ENCODE results near the gene CLSTN2. TPM values are rescaled to one million over a fixed set of nuclear protein-coding genes. Genes with fewer than 3 reads are reported as not detected.

Gene CLSTN2
- total and polyA plus RNA-seq, 4 donors = 0.13 to 20.6 (median 9.1) TPM

GRCh38 chr3:140249188-140249587 is 314.2 kb downstream of the CLSTN2 start:
- Histone ChIP-seq H3K27ac (ENCODE audit: low read depth in 1 of 2, low read length in 2 of 2) (no peak overlapping the region), H3K9me3 (ENCODE audit: control insufficient read depth, low read length) (no peaks in the 10 kb centered on the region), H3K4me1 (ENCODE audit: control insufficient read depth in 1 of 2, insufficient read depth in 2 of 2, low read length in 2 of 2) (peaks cover 2 to 3% of the 10 kb centered on the region in 2 donors), H3K36me3 (ENCODE audit: control insufficient read depth in 1 of 2, insufficient read depth in 2 of 2, low read length in 1 of 2) (no peaks in the 10 kb centered on the region), H3K27me3 (ENCODE audit: control insufficient read depth in 1 of 2, insufficient read depth in 2 of 2, low read length in 1 of 2) (no peaks in the 10 kb centered on the region), H3K4me3 (ENCODE audit: low read length in 2 of 2) (no peak overlapping the region)
- no peak for ATAC-seq (ENCODE audit: low FRiP score)
- intact Hi-C loops (cut with DNase I) = loop anchor here in 1 of 2 donors (10.0 kb wide), 1 partner anchor 176 kb away; no protein-coding TSS in a partner anchor
- WGBS, 2 donors = 96 to 97% methylated on average over 3 of the region's 3 CpGs
- DNase-seq = no peak

GRCh38 chr3:140250010-140250855 is 315.2 kb downstream of the CLSTN2 start:
- Histone ChIP-seq H3K4me1 (ENCODE audit: control insufficient read depth in 1 of 2, insufficient read depth in 2 of 2, low read length in 2 of 2) (no peaks in the 10 kb centered on the region), H3K27ac (ENCODE audit: low read depth in 1 of 2, low read length in 2 of 2) (no peak overlapping the region), H3K4me3 (ENCODE audit: low read length in 2 of 2) (no peak overlapping the region), H3K9me3 (ENCODE audit: control insufficient read depth, low read length) (no peaks in the 10 kb centered on the region), H3K36me3 (ENCODE audit: control insufficient read depth in 1 of 2, insufficient read depth in 2 of 2, low read length in 1 of 2) (no peaks in the 10 kb centered on the region), H3K27me3 (ENCODE audit: control insufficient read depth in 1 of 2, insufficient read depth in 2 of 2, low read length in 1 of 2) (no peaks in the 10 kb centered on the region)
- 83 to 92% methylated on average over 7 of the region's 7 CpGs for WGBS, 2 donors
- intact Hi-C loops (cut with DNase I) = no loop called here
- DNase-seq (no peak), ATAC-seq (ENCODE audit: low FRiP score) (peak; percentile 76)

- peak; percentile 61 for ATAC-seq (ENCODE audit: low FRiP score)
- no peak for DNase-seq
Measured at GRCh38 chr3:140250945-140251344, 316.0 kb downstream of the CLSTN2 start.

GRCh38 chr3:140251678-140252077 is 316.7 kb downstream of the CLSTN2 start:
- 70 to 72% methylated on average over 2 of the region's 2 CpGs for WGBS, 2 donors
- H3K4me3 ChIP-seq (ENCODE audit: low read length in 2 of 2) = no peak overlapping the region
- ATAC-seq (ENCODE audit: low FRiP score) (no peak), DNase-seq (no peak)
- no peaks in the 10 kb centered on the region for H3K4me1 ChIP-seq (ENCODE audit: control insufficient read depth in 1 of 2, insufficient read depth in 2 of 2, low read length in 2 of 2)
- intact Hi-C loops (cut with DNase I) = no loop called here
- H3K9me3 ChIP-seq (ENCODE audit: control insufficient read depth, low read length) = no peaks in the 10 kb centered on the region
- no peaks in the 10 kb centered on the region for H3K27me3 ChIP-seq (ENCODE audit: control insufficient read depth in 1 of 2, insufficient read depth in 2 of 2, low read length in 1 of 2)
- H3K27ac ChIP-seq (ENCODE audit: low read depth in 1 of 2, low read length in 2 of 2) = no peak overlapping the region
- no peaks in the 10 kb centered on the region for H3K36me3 ChIP-seq (ENCODE audit: control insufficient read depth in 1 of 2, insufficient read depth in 2 of 2, low read length in 1 of 2)

More at GRCh38 chr3:140250945-140251344, 316.0 kb downstream of the CLSTN2 start:
- Histone ChIP-seq H3K36me3 (ENCODE audit: control insufficient read depth in 1 of 2, insufficient read depth in 2 of 2, low read length in 1 of 2) (no peaks in the 10 kb centered on the region), H3K9me3 (ENCODE audit: control insufficient read depth, low read length) (no peaks in the 10 kb centered on the region), H3K4me1 (ENCODE audit: control insufficient read depth in 1 of 2, insufficient read depth in 2 of 2, low read length in 2 of 2) (no peaks in the 10 kb centered on the region), H3K27me3 (ENCODE audit: control insufficient read depth in 1 of 2, insufficient read depth in 2 of 2, low read length in 1 of 2) (no peaks in the 10 kb centered on the region), H3K27ac (ENCODE audit: low read depth in 1 of 2, low read length in 2 of 2) (no peak overlapping the region), H3K4me3 (ENCODE audit: low read length in 2 of 2) (no peak overlapping the region)
- intact Hi-C loops (cut with DNase I) = no loop called here
- WGBS, 2 donors = 50 to 57% methylated on average over 4 of the region's 4 CpGs

GRCh38 chr3:140252812-140253656 is 318.0 kb downstream of the CLSTN2 start:
- no peaks in the 10 kb centered on the region for H3K4me1 ChIP-seq (ENCODE audit: control insufficient read depth in 1 of 2, insufficient read depth in 2 of 2, low read length in 2 of 2)
- ATAC-seq (ENCODE audit: low FRiP score) (no peak), DNase-seq (no peak)
- intact Hi-C loops (cut with DNase I) = no loop called here
- H3K36me3 ChIP-seq (ENCODE audit: control insufficient read depth in 1 of 2, insufficient read depth in 2 of 2, low read length in 1 of 2) = no peaks in the 10 kb centered on the region
- no peaks in the 10 kb centered on the region for H3K27me3 ChIP-seq (ENCODE audit: control insufficient read depth in 1 of 2, insufficient read depth in 2 of 2, low read length in 1 of 2)
- no peak overlapping the region for H3K27ac ChIP-seq (ENCODE audit: low read depth in 1 of 2, low read length in 2 of 2)
- 88 to 93% methylated on average over 9 of the region's 9 CpGs for WGBS, 2 donors
- H3K9me3 ChIP-seq (ENCODE audit: control insufficient read depth, low read length) = no peaks in the 10 kb centered on the region
- H3K4me3 ChIP-seq (ENCODE audit: low read length in 2 of 2) = no peak overlapping the region

- ATAC-seq (ENCODE audit: low FRiP score) (no peak), DNase-seq (no peak)
- Histone ChIP-seq H3K27me3 (ENCODE audit: control insufficient read depth in 1 of 2, insufficient read depth in 2 of 2, low read length in 1 of 2) (no peaks in the 10 kb centered on the region), H3K36me3 (ENCODE audit: control insufficient read depth in 1 of 2, insufficient read depth in 2 of 2, low read length in 1 of 2) (no peaks in the 10 kb centered on the region), H3K4me1 (ENCODE audit: control insufficient read depth in 1 of 2, insufficient read depth in 2 of 2, low read length in 2 of 2) (no peaks in the 10 kb centered on the region), H3K4me3 (ENCODE audit: low read length in 2 of 2) (no peak overlapping the region), H3K9me3 (ENCODE audit: control insufficient read depth, low read length) (no peaks in the 10 kb centered on the region), H3K27ac (ENCODE audit: low read depth in 1 of 2, low read length in 2 of 2) (no peak overlapping the region)
- intact Hi-C loops (cut with DNase I) = no loop called here
- WGBS, 2 donors = 60 to 73% methylated on average over 4 of the region's 4 CpGs
Measured at GRCh38 chr3:140258222-140258724, 323.3 kb downstream of the CLSTN2 start.

GRCh38 chr3:140265302-140265701 is 330.3 kb downstream of the CLSTN2 start:
- H3K4me3 ChIP-seq (ENCODE audit: low read length in 2 of 2) = no peak overlapping the region
- H3K4me1 ChIP-seq (ENCODE audit: control insufficient read depth in 1 of 2, insufficient read depth in 2 of 2, low read length in 2 of 2) = no peaks in the 10 kb centered on the region
- DNase-seq = no peak
- H3K27me3 ChIP-seq (ENCODE audit: control insufficient read depth in 1 of 2, insufficient read depth in 2 of 2, low read length in 1 of 2) = no peaks in the 10 kb centered on the region
- no peaks in the 10 kb centered on the region for H3K9me3 ChIP-seq (ENCODE audit: control insufficient read depth, low read length)
- no peak for ATAC-seq (ENCODE audit: low FRiP score)
- intact Hi-C loops (cut with DNase I) = no loop called here
- H3K27ac ChIP-seq (ENCODE audit: low read depth in 1 of 2, low read length in 2 of 2) = no peak overlapping the region
- WGBS, 2 donors = 76 to 80% methylated on average over 5 of the region's 5 CpGs
- no peaks in the 10 kb centered on the region for H3K36me3 ChIP-seq (ENCODE audit: control insufficient read depth in 1 of 2, insufficient read depth in 2 of 2, low read length in 1 of 2)

- 81 to 86% methylated on average over 3 of the region's 3 CpGs for WGBS, 2 donors
- Histone ChIP-seq H3K4me3 (ENCODE audit: low read length in 2 of 2) (no peak overlapping the region), H3K27me3 (ENCODE audit: control insufficient read depth in 1 of 2, insufficient read depth in 2 of 2, low read length in 1 of 2) (no peaks in the 10 kb centered on the region), H3K27ac (ENCODE audit: low read depth in 1 of 2, low read length in 2 of 2) (no peak overlapping the region), H3K4me1 (ENCODE audit: control insufficient read depth in 1 of 2, insufficient read depth in 2 of 2, low read length in 2 of 2) (no peaks in the 10 kb centered on the region), H3K36me3 (ENCODE audit: control insufficient read depth in 1 of 2, insufficient read depth in 2 of 2, low read length in 1 of 2) (no peaks in the 10 kb centered on the region), H3K9me3 (ENCODE audit: control insufficient read depth, low read length) (no peaks in the 10 kb centered on the region)
- no peak for ATAC-seq (ENCODE audit: low FRiP score)
- no peak for DNase-seq
- intact Hi-C loops (cut with DNase I) = no loop called here
Measured at GRCh38 chr3:140268103-140268502, 333.1 kb downstream of the CLSTN2 start.
